ENCODE data around the gene SYNPO.

Gene SYNPO

GRCh38 chr5:150619359-150620230 is 20.9 kb upstream of the SYNPO start:
- no peak for TF ChIP-seq CTCF (IDR thresholded peaks at IDR 0.05; ENCODE audit: low read depth, low read length)
- no peak overlapping the region for H3K4me3 ChIP-seq (ENCODE audit: low read depth, low read length)

- no peak for TF ChIP-seq CTCF (IDR thresholded peaks at IDR 0.05; ENCODE audit: low read depth, low read length)
- H3K4me3 ChIP-seq (ENCODE audit: low read depth, low read length), result no peak overlapping the region
Observed at GRCh38 chr5:150621301-150621700, 19.2 kb upstream of the SYNPO start.

- TF ChIP-seq CTCF (IDR thresholded peaks at IDR 0.05; ENCODE audit: low read depth, low read length), result no peak
- no peak overlapping the region for H3K4me3 ChIP-seq (ENCODE audit: low read depth, low read length)
Observed at GRCh38 chr5:150622157-150622556, 18.3 kb upstream of the SYNPO start.

- no peak for TF ChIP-seq CTCF (IDR thresholded peaks at IDR 0.05; ENCODE audit: low read depth, low read length)
- no peak overlapping the region for H3K4me3 ChIP-seq (ENCODE audit: low read depth, low read length)
Observed at GRCh38 chr5:150623152-150623877, 17.1 kb upstream of the SYNPO start.

- H3K4me3 ChIP-seq (ENCODE audit: low read depth, low read length), result no peak overlapping the region
- TF ChIP-seq CTCF (IDR thresholded peaks at IDR 0.05; ENCODE audit: low read depth, low read length), result no peak
Observed at GRCh38 chr5:150623878-150624216, 16.6 kb upstream of the SYNPO start.

- H3K4me3 ChIP-seq (ENCODE audit: low read depth, low read length), result peak overlapping the region; percentile 60
- TF ChIP-seq CTCF (IDR thresholded peaks at IDR 0.05; ENCODE audit: low read depth, low read length), result no peak
Observed at GRCh38 chr5:150624334-150625163, 15.9 kb upstream of the SYNPO start.

Measured in WI38 (cell line).